Embryonic facial prominence (tissue), 1 donor: ENCODE measurements around the gene GAS6.

Experiments used
- DNase-seq: peaks from one replicate; pipeline ENCODE4 v3.0.0-alpha.2; 2016; ENCODE audit errors: extremely low spot score

The GAS6 gene

GRCh38 chr13:113770937-113771336 lies 92.9 kb downstream of the GAS6 start:
- DNase-seq = no peak
